ENCODE results near the gene MRTFA. TPM values are rescaled to one million over a fixed set of nuclear protein-coding genes. Genes with fewer than 3 reads are reported as not detected.
"Not testable (repeated sequence)": the region's sequence is repeated elsewhere in the genome, so short reads cannot be mapped to it uniquely, and the experiment has no call there.

MRTFA gene
- total RNA-seq, 1 donor from 2014 or later, result 53.0 TPM

DNA sequence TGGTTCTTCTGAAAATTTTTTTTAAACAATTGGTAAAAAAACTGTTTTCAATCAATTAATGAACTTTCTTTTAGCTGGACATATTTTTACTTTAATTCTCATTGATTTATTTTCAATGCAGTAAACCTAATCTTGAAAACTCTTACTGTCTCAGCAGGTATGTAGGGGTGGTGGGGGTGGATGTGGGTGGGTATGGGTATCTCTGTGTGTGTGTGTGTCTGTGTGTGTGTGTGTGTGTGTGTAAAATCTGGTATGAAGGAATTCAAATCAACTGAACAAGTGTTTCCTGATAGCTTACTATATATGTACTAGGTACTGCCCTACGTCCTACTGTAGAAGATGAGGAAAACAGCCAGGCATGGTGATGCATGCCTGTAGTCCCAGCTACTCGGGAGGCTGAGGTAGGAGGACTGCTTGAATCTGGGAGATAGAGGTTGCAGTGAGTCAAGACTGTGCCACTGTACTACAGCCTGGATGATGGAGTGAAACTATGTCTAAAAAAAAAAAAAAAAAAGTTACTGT lies 75.5 kb downstream of the MRTFA start:
- no peak for DNase-seq (ENCODE audit: low read depth)
- H3K36me3 ChIP-seq (ENCODE audit: control insufficient read depth, insufficient read depth, low read length), result no peaks in the 10 kb centered on the region
- TF ChIP-seq, protein P1, sequence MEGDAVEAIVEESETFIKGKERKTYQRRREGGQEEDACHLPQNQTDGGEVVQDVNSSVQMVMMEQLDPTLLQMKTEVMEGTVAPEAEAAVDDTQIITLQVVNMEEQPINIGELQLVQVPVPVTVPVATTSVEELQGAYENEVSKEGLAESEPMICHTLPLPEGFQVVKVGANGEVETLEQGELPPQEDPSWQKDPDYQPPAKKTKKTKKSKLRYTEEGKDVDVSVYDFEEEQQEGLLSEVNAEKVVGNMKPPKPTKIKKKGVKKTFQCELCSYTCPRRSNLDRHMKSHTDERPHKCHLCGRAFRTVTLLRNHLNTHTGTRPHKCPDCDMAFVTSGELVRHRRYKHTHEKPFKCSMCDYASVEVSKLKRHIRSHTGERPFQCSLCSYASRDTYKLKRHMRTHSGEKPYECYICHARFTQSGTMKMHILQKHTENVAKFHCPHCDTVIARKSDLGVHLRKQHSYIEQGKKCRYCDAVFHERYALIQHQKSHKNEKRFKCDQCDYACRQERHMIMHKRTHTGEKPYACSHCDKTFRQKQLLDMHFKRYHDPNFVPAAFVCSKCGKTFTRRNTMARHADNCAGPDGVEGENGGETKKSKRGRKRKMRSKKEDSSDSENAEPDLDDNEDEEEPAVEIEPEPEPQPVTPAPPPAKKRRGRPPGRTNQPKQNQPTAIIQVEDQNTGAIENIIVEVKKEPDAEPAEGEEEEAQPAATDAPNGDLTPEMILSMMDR (IDR thresholded peaks at IDR 0.05; ENCODE audit: insufficient read depth, low read length, poor library complexity, severe bottlenecking), result no peak
- no peaks in the 10 kb centered on the region for H3K27me3 ChIP-seq (ENCODE audit: control insufficient read depth, insufficient read depth, low read length)
- H3K4me3 ChIP-seq (ENCODE audit: low read depth, low read length), result no peak overlapping the region

DNA sequence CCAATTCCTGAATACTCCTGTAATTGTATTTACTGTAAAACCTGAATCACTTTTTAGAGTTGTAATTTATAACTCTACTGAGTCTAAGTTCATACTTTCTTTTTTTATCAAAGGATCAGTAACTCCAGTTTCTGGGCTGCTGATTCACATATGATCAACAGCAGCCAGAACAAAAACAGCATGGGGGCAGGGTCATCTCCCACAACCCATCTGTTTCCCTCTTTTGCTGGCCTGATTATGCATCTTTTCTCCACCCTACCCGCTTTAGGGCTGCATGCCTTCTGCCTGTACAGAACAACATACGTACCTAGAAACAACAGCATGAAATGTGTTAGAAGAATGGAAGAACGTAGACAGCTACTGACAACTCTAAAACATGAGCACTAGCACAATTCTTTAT lies 76.0 kb downstream of the MRTFA start:
- Histone ChIP-seq H3K36me3 (ENCODE audit: control insufficient read depth, insufficient read depth, low read length) (no peaks in the 10 kb centered on the region), H3K27me3 (ENCODE audit: control insufficient read depth, insufficient read depth, low read length) (no peaks in the 10 kb centered on the region), H3K4me3 (ENCODE audit: low read depth, low read length) (no peak overlapping the region)
- DNase-seq (ENCODE audit: low read depth), result no peak
- TF ChIP-seq, protein P1 (IDR thresholded peaks at IDR 0.05; ENCODE audit: insufficient read depth, low read length, poor library complexity, severe bottlenecking), result no peak

- TF ChIP-seq, protein P1 (IDR thresholded peaks at IDR 0.05; ENCODE audit: insufficient read depth, low read length, poor library complexity, severe bottlenecking), result no peak
- Histone ChIP-seq H3K4me3 (ENCODE audit: low read depth, low read length) (no peak overlapping the region), H3K36me3 (ENCODE audit: control insufficient read depth, insufficient read depth, low read length) (no peaks in the 10 kb centered on the region), H3K27me3 (ENCODE audit: control insufficient read depth, insufficient read depth, low read length) (no peaks in the 10 kb centered on the region)
- no peak for DNase-seq (ENCODE audit: low read depth)
Measured at GRCh38 chr22:40557972-40558371, 78.5 kb downstream of the MRTFA start.

GRCh38 chr22:40556641-40557040 lies 79.9 kb downstream of the MRTFA start:
- TF ChIP-seq, protein P1 (IDR thresholded peaks at IDR 0.05; ENCODE audit: insufficient read depth, low read length, poor library complexity, severe bottlenecking), result no peak
- Histone ChIP-seq H3K27me3 (ENCODE audit: control insufficient read depth, insufficient read depth, low read length) (no peaks in the 10 kb centered on the region), H3K36me3 (ENCODE audit: control insufficient read depth, insufficient read depth, low read length) (no peaks in the 10 kb centered on the region)

GRCh38 chr22:40554023-40554422 lies 82.5 kb downstream of the MRTFA start:
- not testable (repeated sequence) for H3K36me3 ChIP-seq (ENCODE audit: control insufficient read depth, insufficient read depth, low read length); H3K4me3 ChIP-seq (ENCODE audit: low read depth, low read length); H3K27me3 ChIP-seq (ENCODE audit: control insufficient read depth, insufficient read depth, low read length); DNase-seq (ENCODE audit: low read depth)

More at GRCh38 chr22:40556641-40557040, 79.9 kb downstream of the MRTFA start:
- DNase-seq (ENCODE audit: low read depth), result no peak
- H3K4me3 ChIP-seq (ENCODE audit: low read depth, low read length), result no peak overlapping the region

DNA sequence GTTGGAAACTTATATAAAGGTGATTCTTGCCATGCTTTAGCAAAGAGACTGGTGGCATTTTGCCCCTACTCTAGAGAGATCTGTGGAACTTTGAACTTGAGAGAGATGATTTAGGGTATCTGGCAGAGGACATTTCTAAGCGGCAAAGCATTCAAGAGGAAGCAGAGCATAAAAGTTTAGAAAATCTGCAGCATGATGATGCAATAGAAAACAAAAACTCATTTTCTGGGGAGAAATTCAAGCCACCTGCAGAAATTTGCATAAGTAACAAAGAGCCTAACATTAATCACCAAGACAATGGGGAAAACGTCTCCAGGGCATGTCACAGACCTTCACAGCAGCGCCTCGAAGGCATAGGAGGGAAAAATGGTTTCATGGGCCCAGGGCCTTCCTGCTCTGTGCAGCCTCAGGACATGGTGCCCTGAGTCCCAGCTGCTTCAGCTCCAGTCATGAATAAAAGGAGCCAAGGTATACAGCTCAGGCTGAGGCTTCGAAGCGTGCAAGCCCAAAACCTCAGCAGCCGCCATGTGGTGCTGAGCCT lies 83.4 kb downstream of the MRTFA start:
- no peaks in the 10 kb centered on the region for H3K27me3 ChIP-seq (ENCODE audit: control insufficient read depth, insufficient read depth, low read length)
- no peak overlapping the region for H3K4me3 ChIP-seq (ENCODE audit: low read depth, low read length)
- TF ChIP-seq, protein P1 (IDR thresholded peaks at IDR 0.05; ENCODE audit: insufficient read depth, low read length, poor library complexity, severe bottlenecking), result no peak
- H3K36me3 ChIP-seq (ENCODE audit: control insufficient read depth, insufficient read depth, low read length), result no peaks in the 10 kb centered on the region
- DNase-seq (ENCODE audit: low read depth), result no peak

Data from kidney epithelial cell (primary cell).